Neural cell (in vitro differentiated cells): ENCODE measurements around the gene DIABLO.

Experiments used
- CTCF ChIP-seq: fragments of 450-650 bp; IDR thresholded peaks from 2 replicates; pipeline ENCODE4 v1.5.1; 2014; ENCODE audit warnings: antibody characterized with exemption, mild to moderate bottlenecking, moderate library complexity; ENCODE audit not compliant: poor library complexity, severe bottlenecking
- EP300 ChIP-seq: fragments of 450-650 bp; conservative IDR thresholded peaks from 2 replicates; pipeline ENCODE4 v1.6.1; 2014; ENCODE audit warnings: antibody characterized with exemption, mild to moderate bottlenecking, moderate library complexity; ENCODE audit not compliant: poor library complexity, severe bottlenecking
- RAD21 ChIP-seq: fragments of 450-650 bp; conservative IDR thresholded peaks from 2 replicates; pipeline ENCODE4 v1.6.1; 2014; ENCODE audit warnings: antibody characterized with exemption, mild to moderate bottlenecking, moderate library complexity
- TAF1 ChIP-seq: IDR thresholded peaks from 2 replicates; pipeline ENCODE4 v1.6.1; 2012; ENCODE audit warnings: low read depth

DNA sequence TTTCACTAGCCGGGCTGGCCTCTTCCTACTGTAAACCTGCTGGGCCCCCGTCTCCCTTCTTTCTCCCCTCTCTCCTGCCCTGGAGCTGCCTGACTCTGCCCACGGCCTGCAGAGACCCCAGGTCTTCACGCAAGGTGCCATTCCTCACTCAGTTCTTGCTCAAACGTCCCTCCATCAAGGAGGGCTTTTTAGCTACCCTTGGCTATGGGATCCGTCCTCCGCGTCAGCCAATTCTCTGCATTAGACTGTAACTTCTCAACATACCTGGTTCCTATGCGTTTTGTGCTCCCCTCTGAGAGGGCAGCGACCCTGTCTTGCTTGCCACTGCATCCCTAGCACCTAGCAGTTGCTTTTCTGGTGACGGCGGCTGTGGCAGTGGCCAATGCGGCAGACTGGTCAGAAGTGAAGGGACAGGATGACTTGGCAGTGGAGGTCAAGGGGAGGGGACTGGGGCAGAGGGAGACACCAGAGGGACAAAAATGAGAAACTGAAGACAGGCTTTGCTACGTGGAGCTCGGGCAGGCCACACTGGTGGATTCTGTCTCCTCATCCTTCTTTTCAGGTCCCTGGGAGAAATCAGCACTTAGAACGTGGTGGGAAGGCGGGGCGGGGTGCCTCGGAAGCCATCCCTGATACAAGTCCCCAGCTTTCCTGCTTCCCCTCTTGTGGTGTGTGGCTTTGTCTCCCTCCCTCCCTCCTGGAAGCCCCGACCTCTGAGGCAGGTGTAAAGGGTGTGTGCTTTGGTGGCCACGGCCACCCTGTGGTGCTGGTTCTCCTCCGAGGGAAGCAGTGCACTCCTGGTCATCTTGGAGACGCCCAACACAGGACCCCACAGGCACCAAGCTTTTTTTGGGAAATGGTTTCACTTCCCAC lies 20.6 kb downstream of the DIABLO start:
- no peak for TF ChIP-seq TAF1
- no peak for TF ChIP-seq RAD21
- no peak for TF ChIP-seq EP300
- no peak for TF ChIP-seq CTCF
